ENCODE data around the gene COTL1. TPM values are rescaled to one million over a fixed set of nuclear protein-coding genes. Genes with fewer than 3 reads are reported as not detected.

The COTL1 gene
- total and polyA plus RNA-seq, 2 experiments from 2014 or later = 144 to 370 TPM

- Histone ChIP-seq H3K79me2 (ENCODE audit: insufficient read depth) (peaks cover 91% of the 10 kb centered on the region), H2AFZ (no peak overlapping the region), H3K27me3 (replicated peaks; ENCODE audit: insufficient read depth) (no peaks in the 10 kb centered on the region), H3K36me3 (ENCODE audit: low read depth) (no peaks in the 10 kb centered on the region), H3K9me2 (ENCODE audit: insufficient read depth) (no peaks in the 10 kb centered on the region), H3K4me2 (ENCODE audit: unreplicated experiment) (no peak overlapping the region), H3K27ac (no peak overlapping the region), H3F3A (ENCODE audit: insufficient read depth) (0 out of 2 replicates have a peak, but pooled peaks cover 12% of the 10 kb centered on the region), H3K9ac (no peak overlapping the region), H3K9me3 (ENCODE audit: low read depth) (no peaks in the 10 kb centered on the region), H3K4me3 (no peak overlapping the region), H3K4me1 (ENCODE audit: insufficient read depth) (0 out of 2 replicates have a peak, but pooled peaks cover 9% of the 10 kb centered on the region), H4K20me1 (ENCODE audit: insufficient read depth) (peaks cover 4% of the 10 kb centered on the region; the same call in 1 of the 2 replicates)
- 87 to 88% methylated on average over 6 to 7 of the region's 7 CpGs for WGBS, 2 experiments (ENCODE audit: low coverage in 1 of 2, low lambda C conversion rate in 2 of 2, missing lambda C conversion rate in 2 of 2)
- no peak for TF ChIP-seq EZH2phosphoT487 (IDR thresholded peaks at IDR 0.05; ENCODE audit: insufficient read depth, low read depth)
- TF ChIP-seq EZH2 (IDR thresholded peaks at IDR 0.05; ENCODE audit: insufficient read depth, poor library complexity, severe bottlenecking) = no peak
- DNase-seq = no peak
- in situ Hi-C loops (cut with MboI) = no loop called here
Measured at GRCh38 chr16:84613408-84614072, 4.3 kb downstream of the COTL1 start.

GRCh38 chr16:84612686-84613085, 5.2 kb downstream of the COTL1 start:
- Histone ChIP-seq H3K27me3 (replicated peaks; ENCODE audit: insufficient read depth) (no peaks in the 10 kb centered on the region), H4K20me1 (ENCODE audit: insufficient read depth) (peaks cover 4% of the 10 kb centered on the region; the same call in 1 of the 2 replicates), H3F3A (ENCODE audit: insufficient read depth) (0 out of 2 replicates have a peak, but pooled peaks cover 12% of the 10 kb centered on the region), H3K9me3 (ENCODE audit: low read depth) (no peaks in the 10 kb centered on the region), H3K9me2 (ENCODE audit: insufficient read depth) (no peaks in the 10 kb centered on the region), H3K4me2 (ENCODE audit: unreplicated experiment) (no peak overlapping the region), H2AFZ (no peak overlapping the region), H3K36me3 (ENCODE audit: low read depth) (no peaks in the 10 kb centered on the region), H3K9ac (no peak overlapping the region), H3K4me1 (ENCODE audit: insufficient read depth) (0 out of 2 replicates have a peak, but pooled peaks cover 9% of the 10 kb centered on the region), H3K27ac (no peak overlapping the region), H3K79me2 (ENCODE audit: insufficient read depth) (peaks cover 100% of the 10 kb centered on the region), H3K4me3 (no peak overlapping the region)
- 98 to 99% methylated on average over 7 of the region's 7 CpGs for whole genome bisulfite sequencing, 2 experiments (ENCODE audit: low coverage in 1 of 2, low lambda C conversion rate in 2 of 2, missing lambda C conversion rate in 2 of 2)
- TF ChIP-seq EZH2 (IDR thresholded peaks at IDR 0.05; ENCODE audit: insufficient read depth, poor library complexity, severe bottlenecking) = no peak
- TF ChIP-seq EZH2phosphoT487 (IDR thresholded peaks at IDR 0.05; ENCODE audit: insufficient read depth, low read depth) = no peak
- in situ Hi-C loops (cut with MboI) = no loop called here
- no peak for DNase-seq

GRCh38 chr16:84611041-84611440, 6.8 kb downstream of the COTL1 start:
- DNase-seq = no peak
- no peaks in the 10 kb centered on the region for H3K9me2 ChIP-seq (ENCODE audit: insufficient read depth)
- no peak overlapping the region for H2AFZ ChIP-seq
- no peak overlapping the region for H3K27ac ChIP-seq
- no peaks in the 10 kb centered on the region for H3K27me3 ChIP-seq (replicated peaks; ENCODE audit: insufficient read depth)
- peaks cover 100% of the 10 kb centered on the region for H3K79me2 ChIP-seq (ENCODE audit: insufficient read depth)
- in situ Hi-C loops (cut with MboI) = no loop called here
- 81 to 88% methylated on average over 4 of the region's 4 CpGs for WGBS, 2 experiments (ENCODE audit: low coverage in 1 of 2, low lambda C conversion rate in 2 of 2, missing lambda C conversion rate in 2 of 2)
- H3K36me3 ChIP-seq (ENCODE audit: low read depth) = no peaks in the 10 kb centered on the region
- no peak overlapping the region for H3K9ac ChIP-seq
- H4K20me1 ChIP-seq (ENCODE audit: insufficient read depth) = peaks cover 4% of the 10 kb centered on the region; the same call in 1 of the 2 replicates
- no peak overlapping the region for H3K4me2 ChIP-seq (ENCODE audit: unreplicated experiment)
- H3K9me3 ChIP-seq (ENCODE audit: low read depth) = no peaks in the 10 kb centered on the region
- no peak for TF ChIP-seq EZH2phosphoT487 (IDR thresholded peaks at IDR 0.05; ENCODE audit: insufficient read depth, low read depth)
- no peak for TF ChIP-seq EZH2 (IDR thresholded peaks at IDR 0.05; ENCODE audit: insufficient read depth, poor library complexity, severe bottlenecking)
- H3K4me3 ChIP-seq = no peak overlapping the region
- H3K4me1 ChIP-seq (ENCODE audit: insufficient read depth) = 0 out of 2 replicates have a peak, but pooled peaks cover 7% of the 10 kb centered on the region
- 0 out of 2 replicates have a peak, but pooled peaks cover 12% of the 10 kb centered on the region for H3F3A ChIP-seq (ENCODE audit: insufficient read depth)

- no peak for DNase-seq
- Histone ChIP-seq H3F3A (ENCODE audit: insufficient read depth) (peaks cover 17% of the 10 kb centered on the region; the same call in 1 of the 2 replicates), H2AFZ (no peak overlapping the region), H3K9ac (no peak overlapping the region), H4K20me1 (ENCODE audit: insufficient read depth) (peaks cover 4% of the 10 kb centered on the region; the same call in 1 of the 2 replicates), H3K9me2 (ENCODE audit: insufficient read depth) (no peaks in the 10 kb centered on the region), H3K9me3 (ENCODE audit: low read depth) (no peaks in the 10 kb centered on the region), H3K4me3 (no peak overlapping the region), H3K27me3 (replicated peaks; ENCODE audit: insufficient read depth) (no peaks in the 10 kb centered on the region), H3K36me3 (ENCODE audit: low read depth) (no peaks in the 10 kb centered on the region), H3K4me2 (ENCODE audit: unreplicated experiment) (no peak overlapping the region), H3K4me1 (ENCODE audit: insufficient read depth) (0 out of 2 replicates have a peak, but pooled peaks cover 2% of the 10 kb centered on the region), H3K79me2 (ENCODE audit: insufficient read depth) (peaks cover 100% of the 10 kb centered on the region), H3K27ac (no peak overlapping the region)
- 100% methylated on average over 1 of the region's 1 CpG for WGBS, 2 experiments (ENCODE audit: low coverage in 1 of 2, low lambda C conversion rate in 2 of 2, missing lambda C conversion rate in 2 of 2)
- TF ChIP-seq EZH2phosphoT487 (IDR thresholded peaks at IDR 0.05; ENCODE audit: insufficient read depth, low read depth) (no peak), EZH2 (IDR thresholded peaks at IDR 0.05; ENCODE audit: insufficient read depth, poor library complexity, severe bottlenecking) (no peak)
- in situ Hi-C loops (cut with MboI) = no loop called here
Measured at GRCh38 chr16:84610376-84610775, 7.5 kb downstream of the COTL1 start.
